LHCN-M2 (cell line): ENCODE results near the gene TEX22. TPM values are rescaled to one million over a fixed set of nuclear protein-coding genes. Genes with fewer than 3 reads are reported as not detected.

Source experiments
- DNase-seq: peaks from one replicate; pipeline ENCODE4 v3.0.0-alpha.2; 2012; ENCODE audit warnings: low read depth
- total RNA-seq: library from RNA; depleted of rRNA; stranded (reverse); fragments of >200 nt; gene quantifications from 2 replicates; pipeline ENCODE4 v1.2.3, GENCODE V29; 2014; rRNA removed

TEX22 gene
- total RNA-seq, 1 experiment from 2014 or later = 0.06 TPM

- DNase-seq = no peak
Observed at GRCh38 chr14:105455766-105456660, 57.7 kb downstream of the TEX22 start.

DNA sequence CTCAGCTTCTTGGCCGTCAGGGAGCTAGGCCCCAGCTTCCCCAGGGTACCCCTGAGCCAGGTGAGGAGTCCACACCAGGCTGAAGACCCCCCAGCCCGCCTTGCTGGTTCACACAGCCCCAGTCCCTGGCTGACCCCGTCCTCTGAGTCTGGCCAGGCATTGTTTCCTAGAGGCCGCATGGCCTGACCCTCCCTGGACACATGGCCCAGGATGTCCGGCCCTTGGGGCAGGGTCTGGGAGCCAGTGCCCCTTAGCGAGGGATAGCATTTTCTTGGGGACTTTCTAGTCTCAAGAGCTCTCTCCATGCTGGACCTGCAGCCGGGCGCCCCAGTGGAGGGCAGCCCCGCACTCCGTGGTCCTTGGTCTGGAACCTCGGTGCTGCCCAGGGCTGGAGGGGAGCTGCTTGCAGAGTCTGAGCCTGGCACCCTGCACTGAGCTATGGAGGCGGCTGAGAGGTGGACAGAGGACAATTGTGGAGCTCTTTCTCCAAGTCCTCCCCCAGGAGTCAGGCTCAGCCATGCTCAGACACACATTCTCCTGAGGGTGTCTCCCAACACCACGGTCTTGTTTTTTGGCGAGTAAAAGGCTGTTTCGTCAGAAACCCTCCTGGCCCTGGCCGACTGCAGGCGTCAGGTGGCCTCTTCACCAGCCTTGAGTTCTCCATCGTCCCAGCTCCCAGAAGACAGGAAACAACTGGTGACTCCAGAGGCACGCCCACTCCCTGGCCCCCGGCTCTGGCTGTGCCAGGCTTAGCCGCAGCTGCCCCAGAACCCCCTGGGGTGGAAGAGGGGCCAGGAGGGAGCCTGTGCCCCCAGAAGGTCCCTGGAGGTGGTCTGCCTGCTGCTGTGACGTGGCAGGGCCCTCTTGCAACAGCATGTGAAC lies 58.6 kb downstream of the TEX22 start:
- DNase-seq = peak; percentile 8

GRCh38 chr14:105458010-105458409 lies 59.7 kb downstream of the TEX22 start:
- DNase-seq = no peak

GRCh38 chr14:105458571-105458970 lies 60.2 kb downstream of the TEX22 start:
- no peak for DNase-seq

DNA sequence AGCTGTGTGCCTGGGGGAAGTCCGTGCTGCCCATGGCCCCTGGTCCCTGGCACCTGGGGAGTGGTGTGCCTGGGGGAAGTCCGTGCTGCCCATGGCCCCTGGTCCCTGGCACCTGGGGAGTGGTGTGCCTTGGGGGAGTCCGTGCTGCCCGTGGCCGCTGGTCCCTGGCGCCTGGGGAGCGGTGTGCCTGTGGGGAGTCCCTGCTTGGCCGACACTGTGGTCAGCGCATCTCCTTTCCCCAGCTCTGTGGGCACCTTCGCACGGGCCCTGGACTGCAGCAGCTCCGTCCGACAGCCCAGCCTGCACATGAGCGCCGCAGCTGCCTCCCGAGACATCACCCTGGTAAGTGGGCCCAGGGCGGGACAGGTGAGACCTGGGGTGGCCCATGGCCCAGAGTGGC lies 61.8 kb downstream of the TEX22 start:
- no peak for DNase-seq

- no peak for DNase-seq
Observed at GRCh38 chr14:105460616-105461015, 62.3 kb downstream of the TEX22 start.

GRCh38 chr14:105461903-105462302 lies 63.6 kb downstream of the TEX22 start:
- DNase-seq = no peak

Other genes with a start within 250 kb of the TEX22 start
- 0.80 and 3.4 TPM in 2 replicates for gene JAG2, start 229.8 kb upstream of the TEX22 start, total RNA-seq
- 11.2 and 14.7 TPM in 2 replicates for gene NUDT14, start 217.2 kb upstream of the TEX22 start, total RNA-seq
- gene BTBD6, start 150.0 kb upstream of the TEX22 start, total RNA-seq = 45.1 and 54.7 TPM in 2 replicates
- gene BRF1, start 97.5 kb upstream of the TEX22 start, total RNA-seq = 28.2 and 30.1 TPM in 2 replicates
- 39.6 and 45.3 TPM in 2 replicates for gene PACS2, start 83.8 kb upstream of the TEX22 start, total RNA-seq
- gene MTA1, start 21.3 kb downstream of the TEX22 start, total RNA-seq = 46.7 and 47.9 TPM in 2 replicates
- gene CRIP2, start 76.3 kb downstream of the TEX22 start, total RNA-seq = 152 and 159 TPM in 2 replicates
- gene CRIP1, start 88.3 kb downstream of the TEX22 start, total RNA-seq = not detected in 2 replicates
- 25.5 and 29.0 TPM in 2 replicates for gene TEDC1, start 92.7 kb downstream of the TEX22 start, total RNA-seq
- 11.0 and 12.2 TPM in 2 replicates for gene TMEM121, start 128.0 kb downstream of the TEX22 start, total RNA-seq